ENCODE measurements around the gene LONP1. TPM values are rescaled to one million over a fixed set of nuclear protein-coding genes. Genes with fewer than 3 reads are reported as not detected.

The LONP1 gene
- polyA plus RNA-seq, 1 of the 3 experiments (the other 2 are of a cell fraction), result 111 TPM

DNA sequence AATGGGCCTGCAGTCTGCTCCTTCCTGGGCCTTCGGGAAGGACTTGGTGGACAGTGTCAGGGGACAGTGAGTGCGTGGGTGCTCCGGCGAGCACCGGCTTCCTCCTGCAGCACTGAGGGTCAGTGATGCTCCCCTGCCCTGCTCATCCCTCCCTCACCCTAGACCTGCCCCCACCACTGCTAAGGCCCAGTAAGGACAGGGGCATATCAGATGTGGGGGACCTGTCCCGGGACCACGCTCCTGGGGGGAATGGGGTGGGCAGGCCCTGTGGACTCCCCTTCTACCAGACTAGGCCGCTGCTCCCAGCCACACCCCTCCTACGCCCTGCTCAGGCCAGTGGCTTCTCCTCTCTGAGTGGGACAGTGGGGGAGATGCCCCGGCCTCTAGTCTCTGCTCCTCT, 42.8 kb downstream of the LONP1 start (continued):
- TF ChIP-seq CHD2 (IDR thresholded peaks at IDR 0.05; ENCODE audit: low read length, partially characterized antibody) (no peak), RAD21 (IDR thresholded peaks at IDR 0.05; ENCODE audit: low read length) (no peak), GABPA (IDR thresholded peaks at IDR 0.05; ENCODE audit: low read depth) (no peak), FOXM1 (IDR thresholded peaks at IDR 0.05; ENCODE audit: low read depth) (no peak)

DNA sequence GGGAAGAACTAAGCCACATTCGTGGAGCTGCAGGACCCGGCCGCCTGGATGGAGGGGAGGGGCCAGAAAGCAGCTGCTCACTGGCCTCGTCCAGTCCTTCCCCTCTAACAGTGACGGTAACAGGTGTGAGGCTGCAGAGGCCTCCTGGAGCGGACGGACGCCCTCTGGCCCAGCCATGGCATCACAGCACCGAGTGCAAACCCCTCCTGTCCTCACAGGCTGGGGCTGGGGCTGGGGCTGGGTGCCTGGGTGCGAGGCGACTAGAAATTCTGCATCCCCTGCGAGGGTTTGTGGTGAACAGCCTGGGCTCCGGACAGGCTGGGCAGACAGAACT, 43.2 kb downstream of the LONP1 start:
- no peak for TF ChIP-seq CHD2 (IDR thresholded peaks at IDR 0.05; ENCODE audit: low read length, partially characterized antibody)
- no peak for TF ChIP-seq EZH2phosphoT487 (IDR thresholded peaks at IDR 0.05; ENCODE audit: borderline replicate concordance, low read depth)
- no peak for TF ChIP-seq POLR2AphosphoS5 (IDR thresholded peaks at IDR 0.05; ENCODE audit: low read depth, low read length)
- no peak for TF ChIP-seq SIN3A (IDR thresholded peaks at IDR 0.05; ENCODE audit: borderline replicate concordance, low read depth, low read length)
- TF ChIP-seq MEF2A (IDR thresholded peaks at IDR 0.05; ENCODE audit: borderline replicate concordance, low read depth), result no peak
- TF ChIP-seq RFX5 (IDR thresholded peaks at IDR 0.05; ENCODE audit: low read length), result no peak
- no peak for TF ChIP-seq GATA2 (CRISPR knock-in tag; IDR thresholded peaks at IDR 0.05)
- no peak for TF ChIP-seq EP300 (IDR thresholded peaks at IDR 0.05; ENCODE audit: borderline replicate concordance in 1 of 2, low read depth in 1 of 2, low read length in 1 of 2)
- Histone ChIP-seq H3K9me2 (no peaks in the 10 kb centered on the region), H3K79me2 (ENCODE audit: insufficient read depth) (peaks cover 17% of the 10 kb centered on the region), H3K36me3 (replicated peaks in 1 of 2; ENCODE audit: control insufficient read depth in 1 of 2, insufficient read depth in 2 of 2, low read length in 1 of 2) (no peaks in the 10 kb centered on the region), H3K4me3 (ENCODE audit: low read depth in 2 of 2, low read length in 1 of 2) (no peak overlapping the region), H3K27ac (ENCODE audit: low read depth in 2 of 2, low read length in 1 of 2) (no peak overlapping the region), H4K20me1 (ENCODE audit: insufficient read depth) (no peaks in the 10 kb centered on the region), H3K9ac (no peak overlapping the region), H3K9me3 (no peaks in the 10 kb centered on the region), H2AFZ (ENCODE audit: low read depth) (no peak overlapping the region), H3F3A (replicated peaks; ENCODE audit: insufficient read depth) (no peaks in the 10 kb centered on the region), H3K4me1 (ENCODE audit: control insufficient read depth in 1 of 2, insufficient read depth in 2 of 2, low read depth in 1 of 2, low read length in 1 of 2) (peaks cover 4 to 13% of the 10 kb centered on the region in 2 experiments; a peak in 1 of 4 replicates), H3K27me3 (ENCODE audit: insufficient read depth) (no peaks in the 10 kb centered on the region), H3K4me2 (no peak overlapping the region)
- ChIA-PET POLR2A (interaction anchor here (0.6 to 0.9 kb wide), 2 partner anchors 54 to 927 kb away, joined by 3 read pairs; partner anchors contain the start of genes SAFB and SAFB2), CTCF (interaction anchor here (2.2 to 2.4 kb wide), 2 partner anchors 10 to 13 kb away, joined by 6 to 9 read pairs; partner anchors contain the start of gene RPL36)
- no peak for DNase-seq
- 91% methylated on average over 8 of the region's 13 CpGs for WGBS (ENCODE audit: low lambda C conversion rate)

- Histone ChIP-seq H3K27me3 (ENCODE audit: insufficient read depth) (no peaks in the 10 kb centered on the region), H3K9me3 (no peaks in the 10 kb centered on the region), H3K36me3 (replicated peaks in 1 of 2; ENCODE audit: control insufficient read depth in 1 of 2, insufficient read depth in 2 of 2, low read length in 1 of 2) (no peaks in the 10 kb centered on the region), H3F3A (replicated peaks; ENCODE audit: insufficient read depth) (peaks cover 2% of the 10 kb centered on the region), H3K79me2 (ENCODE audit: insufficient read depth) (peaks cover 14% of the 10 kb centered on the region), H3K27ac (ENCODE audit: low read depth in 2 of 2, low read length in 1 of 2) (no peak overlapping the region), H3K9ac (no peak overlapping the region), H3K4me1 (ENCODE audit: control insufficient read depth in 1 of 2, insufficient read depth in 2 of 2, low read depth in 1 of 2, low read length in 1 of 2) (peaks cover 4 to 10% of the 10 kb centered on the region in 2 experiments; a peak in 1 of 4 replicates), H3K4me3 (ENCODE audit: low read depth in 2 of 2, low read length in 1 of 2) (no peak overlapping the region), H2AFZ (ENCODE audit: low read depth) (no peak overlapping the region), H3K9me2 (no peaks in the 10 kb centered on the region), H3K4me2 (no peak overlapping the region), H4K20me1 (ENCODE audit: insufficient read depth) (no peaks in the 10 kb centered on the region)
- ChIA-PET POLR2A (interaction anchor here (0.6 to 1.4 kb wide), 3 partner anchors 14 to 927 kb away, joined by 3 to 8 read pairs (median 3); partner anchors contain the start of genes RPL36, SAFB and SAFB2), CTCF (interaction anchor here (0.7 to 2.4 kb wide), 3 partner anchors 10 to 624 kb away, joined by 3 to 9 read pairs (median 6); partner anchors contain the start of gene RPL36)
- TF ChIP-seq, protein P1, sequence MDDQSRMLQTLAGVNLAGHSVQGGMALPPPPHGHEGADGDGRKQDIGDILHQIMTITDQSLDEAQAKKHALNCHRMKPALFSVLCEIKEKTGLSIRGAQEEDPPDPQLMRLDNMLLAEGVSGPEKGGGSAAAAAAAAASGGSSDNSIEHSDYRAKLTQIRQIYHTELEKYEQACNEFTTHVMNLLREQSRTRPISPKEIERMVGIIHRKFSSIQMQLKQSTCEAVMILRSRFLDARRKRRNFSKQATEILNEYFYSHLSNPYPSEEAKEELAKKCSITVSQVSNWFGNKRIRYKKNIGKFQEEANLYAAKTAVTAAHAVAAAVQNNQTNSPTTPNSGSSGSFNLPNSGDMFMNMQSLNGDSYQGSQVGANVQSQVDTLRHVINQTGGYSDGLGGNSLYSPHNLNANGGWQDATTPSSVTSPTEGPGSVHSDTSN (IDR thresholded peaks at IDR 0.05), result no peak
- TF ChIP-seq SIN3A (IDR thresholded peaks at IDR 0.05; ENCODE audit: borderline replicate concordance, low read depth, low read length), result no peak
- TF ChIP-seq RXRA (IDR thresholded peaks at IDR 0.05; ENCODE audit: borderline replicate concordance, low read depth), result no peak
- no peak for TF ChIP-seq NFIC (IDR thresholded peaks at IDR 0.05; ENCODE audit: borderline replicate concordance)
- no peak for TF ChIP-seq FOSL2 (IDR thresholded peaks at IDR 0.05; ENCODE audit: borderline replicate concordance, low read depth)
- TF ChIP-seq, protein P2, sequence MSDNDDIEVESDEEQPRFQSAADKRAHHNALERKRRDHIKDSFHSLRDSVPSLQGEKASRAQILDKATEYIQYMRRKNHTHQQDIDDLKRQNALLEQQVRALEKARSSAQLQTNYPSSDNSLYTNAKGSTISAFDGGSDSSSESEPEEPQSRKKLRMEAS (IDR thresholded peaks at IDR 0.05; ENCODE audit: low read depth), result no peak
- TF ChIP-seq GABPA (IDR thresholded peaks at IDR 0.05; ENCODE audit: low read depth), result no peak
- TF ChIP-seq CHD2 (IDR thresholded peaks at IDR 0.05; ENCODE audit: low read length, partially characterized antibody), result no peak
- no peak for TF ChIP-seq MXI1 (IDR thresholded peaks at IDR 0.05; ENCODE audit: low read depth, low read length)
- no peak for TF ChIP-seq JUND (IDR thresholded peaks at IDR 0.05)
- no peak for TF ChIP-seq EP300 (IDR thresholded peaks at IDR 0.05; ENCODE audit: borderline replicate concordance in 1 of 2, low read depth in 1 of 2, low read length in 1 of 2)
- TF ChIP-seq SMC3 (IDR thresholded peaks at IDR 0.05; ENCODE audit: low read depth, low read length), result no peak
- TF ChIP-seq, protein P3, sequence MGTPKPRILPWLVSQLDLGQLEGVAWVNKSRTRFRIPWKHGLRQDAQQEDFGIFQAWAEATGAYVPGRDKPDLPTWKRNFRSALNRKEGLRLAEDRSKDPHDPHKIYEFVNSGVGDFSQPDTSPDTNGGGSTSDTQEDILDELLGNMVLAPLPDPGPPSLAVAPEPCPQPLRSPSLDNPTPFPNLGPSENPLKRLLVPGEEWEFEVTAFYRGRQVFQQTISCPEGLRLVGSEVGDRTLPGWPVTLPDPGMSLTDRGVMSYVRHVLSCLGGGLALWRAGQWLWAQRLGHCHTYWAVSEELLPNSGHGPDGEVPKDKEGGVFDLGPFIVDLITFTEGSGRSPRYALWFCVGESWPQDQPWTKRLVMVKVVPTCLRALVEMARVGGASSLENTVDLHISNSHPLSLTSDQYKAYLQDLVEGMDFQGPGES (IDR thresholded peaks at IDR 0.05; ENCODE audit: low read depth, low read length), result no peak
- TF ChIP-seq FOXJ3 (CRISPR knock-in tag; IDR thresholded peaks at IDR 0.05), result no peak
- 97% methylated on average over 16 of the region's 17 CpGs for WGBS (ENCODE audit: low lambda C conversion rate)
- no peak for DNase-seq
These were observed 43.7 kb downstream of the LONP1 start for GRCh38 chr19:5676105-5676771.
